ENCODE data around the gene VAMP8. TPM values are rescaled to one million over a fixed set of nuclear protein-coding genes. Genes with fewer than 3 reads are reported as not detected.

Gene VAMP8
- total and polyA plus RNA-seq, 2 of the 8 experiments (the other 6 are each of a cell fraction or from before 2014, with no cell fraction given) = 34.4 to 69.7 TPM

DNA sequence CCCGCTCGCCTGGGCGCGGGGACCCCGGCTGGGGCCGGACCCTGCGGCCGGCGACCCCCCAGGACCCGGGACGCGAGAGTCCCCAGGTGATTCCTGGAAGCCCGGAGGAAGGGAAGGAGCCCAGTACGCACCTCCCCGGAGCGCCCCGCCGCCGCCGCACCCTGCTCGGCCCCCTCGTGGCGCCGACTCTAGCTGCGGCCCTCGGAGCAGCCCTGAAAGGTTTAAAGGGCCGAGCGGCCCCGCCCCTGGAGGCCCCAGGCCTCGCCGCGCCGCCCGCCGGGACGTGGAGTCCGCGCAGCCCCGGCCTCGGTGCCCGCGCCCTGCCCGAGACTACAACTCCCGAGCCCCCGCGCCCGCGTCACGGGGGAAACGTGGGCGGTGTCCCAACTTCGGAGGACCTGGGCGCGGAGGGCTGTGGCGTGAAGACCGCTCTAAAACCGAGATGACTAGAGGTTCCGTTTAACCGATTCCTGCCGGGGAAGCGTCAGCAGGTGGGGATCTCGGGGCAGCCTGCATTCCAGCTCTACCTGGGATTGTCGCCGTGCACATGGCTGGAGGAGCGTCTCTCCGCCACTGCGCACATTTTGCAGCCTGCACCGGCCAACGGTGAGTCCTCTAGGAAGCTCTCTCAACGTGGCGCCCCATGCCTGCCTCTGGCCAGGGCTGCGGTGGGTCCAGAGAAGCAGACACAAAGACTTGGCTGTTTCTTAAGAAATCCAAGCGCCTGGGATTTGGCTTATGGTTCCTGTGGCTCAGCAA lies 25.3 kb downstream of the VAMP8 start, which contains the start of gene TMEM150A (continued):
- TF ChIP-seq KDM1A (IDR thresholded peaks at IDR 0.05; ENCODE audit: borderline replicate concordance, low read length) (no peak), EZH2 (IDR thresholded peaks at IDR 0.05; ENCODE audit: low read depth, low read length, severe bottlenecking) (no peak), SP1 (IDR thresholded peaks at IDR 0.05; ENCODE audit: low read depth, low read length) (no peak), PHF8 (conservative IDR thresholded peaks at IDR 0.05; ENCODE audit: low read depth, low read length) (peak; percentile 80), YY1 (IDR thresholded peaks at IDR 0.05; ENCODE audit: low read depth, low read length) (no peak), BACH1 (IDR thresholded peaks at IDR 0.05; ENCODE audit: low read length) (peak; percentile 83), NANOG (IDR thresholded peaks at IDR 0.05; ENCODE audit: insufficient read depth, low read depth, low read length, poor library complexity, severe bottlenecking) (no peak), CBX8 (IDR thresholded peaks at IDR 0.05; ENCODE audit: borderline replicate concordance, low read depth, low read length) (no peak)
- TF ChIP-seq, protein P1, sequence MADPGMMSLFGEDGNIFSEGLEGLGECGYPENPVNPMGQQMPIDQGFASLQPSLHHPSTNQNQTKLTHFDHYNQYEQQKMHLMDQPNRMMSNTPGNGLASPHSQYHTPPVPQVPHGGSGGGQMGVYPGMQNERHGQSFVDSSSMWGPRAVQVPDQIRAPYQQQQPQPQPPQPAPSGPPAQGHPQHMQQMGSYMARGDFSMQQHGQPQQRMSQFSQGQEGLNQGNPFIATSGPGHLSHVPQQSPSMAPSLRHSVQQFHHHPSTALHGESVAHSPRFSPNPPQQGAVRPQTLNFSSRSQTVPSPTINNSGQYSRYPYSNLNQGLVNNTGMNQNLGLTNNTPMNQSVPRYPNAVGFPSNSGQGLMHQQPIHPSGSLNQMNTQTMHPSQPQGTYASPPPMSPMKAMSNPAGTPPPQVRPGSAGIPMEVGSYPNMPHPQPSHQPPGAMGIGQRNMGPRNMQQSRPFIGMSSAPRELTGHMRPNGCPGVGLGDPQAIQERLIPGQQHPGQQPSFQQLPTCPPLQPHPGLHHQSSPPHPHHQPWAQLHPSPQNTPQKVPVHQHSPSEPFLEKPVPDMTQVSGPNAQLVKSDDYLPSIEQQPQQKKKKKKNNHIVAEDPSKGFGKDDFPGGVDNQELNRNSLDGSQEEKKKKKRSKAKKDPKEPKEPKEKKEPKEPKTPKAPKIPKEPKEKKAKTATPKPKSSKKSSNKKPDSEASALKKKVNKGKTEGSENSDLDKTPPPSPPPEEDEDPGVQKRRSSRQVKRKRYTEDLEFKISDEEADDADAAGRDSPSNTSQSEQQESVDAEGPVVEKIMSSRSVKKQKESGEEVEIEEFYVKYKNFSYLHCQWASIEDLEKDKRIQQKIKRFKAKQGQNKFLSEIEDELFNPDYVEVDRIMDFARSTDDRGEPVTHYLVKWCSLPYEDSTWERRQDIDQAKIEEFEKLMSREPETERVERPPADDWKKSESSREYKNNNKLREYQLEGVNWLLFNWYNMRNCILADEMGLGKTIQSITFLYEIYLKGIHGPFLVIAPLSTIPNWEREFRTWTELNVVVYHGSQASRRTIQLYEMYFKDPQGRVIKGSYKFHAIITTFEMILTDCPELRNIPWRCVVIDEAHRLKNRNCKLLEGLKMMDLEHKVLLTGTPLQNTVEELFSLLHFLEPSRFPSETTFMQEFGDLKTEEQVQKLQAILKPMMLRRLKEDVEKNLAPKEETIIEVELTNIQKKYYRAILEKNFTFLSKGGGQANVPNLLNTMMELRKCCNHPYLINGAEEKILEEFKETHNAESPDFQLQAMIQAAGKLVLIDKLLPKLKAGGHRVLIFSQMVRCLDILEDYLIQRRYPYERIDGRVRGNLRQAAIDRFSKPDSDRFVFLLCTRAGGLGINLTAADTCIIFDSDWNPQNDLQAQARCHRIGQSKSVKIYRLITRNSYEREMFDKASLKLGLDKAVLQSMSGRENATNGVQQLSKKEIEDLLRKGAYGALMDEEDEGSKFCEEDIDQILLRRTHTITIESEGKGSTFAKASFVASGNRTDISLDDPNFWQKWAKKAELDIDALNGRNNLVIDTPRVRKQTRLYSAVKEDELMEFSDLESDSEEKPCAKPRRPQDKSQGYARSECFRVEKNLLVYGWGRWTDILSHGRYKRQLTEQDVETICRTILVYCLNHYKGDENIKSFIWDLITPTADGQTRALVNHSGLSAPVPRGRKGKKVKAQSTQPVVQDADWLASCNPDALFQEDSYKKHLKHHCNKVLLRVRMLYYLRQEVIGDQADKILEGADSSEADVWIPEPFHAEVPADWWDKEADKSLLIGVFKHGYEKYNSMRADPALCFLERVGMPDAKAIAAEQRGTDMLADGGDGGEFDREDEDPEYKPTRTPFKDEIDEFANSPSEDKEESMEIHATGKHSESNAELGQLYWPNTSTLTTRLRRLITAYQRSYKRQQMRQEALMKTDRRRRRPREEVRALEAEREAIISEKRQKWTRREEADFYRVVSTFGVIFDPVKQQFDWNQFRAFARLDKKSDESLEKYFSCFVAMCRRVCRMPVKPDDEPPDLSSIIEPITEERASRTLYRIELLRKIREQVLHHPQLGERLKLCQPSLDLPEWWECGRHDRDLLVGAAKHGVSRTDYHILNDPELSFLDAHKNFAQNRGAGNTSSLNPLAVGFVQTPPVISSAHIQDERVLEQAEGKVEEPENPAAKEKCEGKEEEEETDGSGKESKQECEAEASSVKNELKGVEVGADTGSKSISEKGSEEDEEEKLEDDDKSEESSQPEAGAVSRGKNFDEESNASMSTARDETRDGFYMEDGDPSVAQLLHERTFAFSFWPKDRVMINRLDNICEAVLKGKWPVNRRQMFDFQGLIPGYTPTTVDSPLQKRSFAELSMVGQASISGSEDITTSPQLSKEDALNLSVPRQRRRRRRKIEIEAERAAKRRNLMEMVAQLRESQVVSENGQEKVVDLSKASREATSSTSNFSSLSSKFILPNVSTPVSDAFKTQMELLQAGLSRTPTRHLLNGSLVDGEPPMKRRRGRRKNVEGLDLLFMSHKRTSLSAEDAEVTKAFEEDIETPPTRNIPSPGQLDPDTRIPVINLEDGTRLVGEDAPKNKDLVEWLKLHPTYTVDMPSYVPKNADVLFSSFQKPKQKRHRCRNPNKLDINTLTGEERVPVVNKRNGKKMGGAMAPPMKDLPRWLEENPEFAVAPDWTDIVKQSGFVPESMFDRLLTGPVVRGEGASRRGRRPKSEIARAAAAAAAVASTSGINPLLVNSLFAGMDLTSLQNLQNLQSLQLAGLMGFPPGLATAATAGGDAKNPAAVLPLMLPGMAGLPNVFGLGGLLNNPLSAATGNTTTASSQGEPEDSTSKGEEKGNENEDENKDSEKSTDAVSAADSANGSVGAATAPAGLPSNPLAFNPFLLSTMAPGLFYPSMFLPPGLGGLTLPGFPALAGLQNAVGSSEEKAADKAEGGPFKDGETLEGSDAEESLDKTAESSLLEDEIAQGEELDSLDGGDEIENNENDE (IDR thresholded peaks at IDR 0.05; ENCODE audit: insufficient replicate concordance, low read length) = no peak
- TF ChIP-seq, protein P2, sequence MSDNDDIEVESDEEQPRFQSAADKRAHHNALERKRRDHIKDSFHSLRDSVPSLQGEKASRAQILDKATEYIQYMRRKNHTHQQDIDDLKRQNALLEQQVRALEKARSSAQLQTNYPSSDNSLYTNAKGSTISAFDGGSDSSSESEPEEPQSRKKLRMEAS (IDR thresholded peaks at IDR 0.05) = peak; percentile 79

Measured in H1 (cell line).